22Rv1 (cell line): ENCODE data around the gene CAMK2D.
"Not testable (repeated sequence)": the region's sequence is repeated elsewhere in the genome, so short reads cannot be mapped to it uniquely, and the experiment has no call there.

Source experiments
- H3K27ac ChIP-seq: fragments of 450-650 bp; 2 replicates; pipeline ENCODE4 v1.5.1; 2017
- ZFX ChIP-seq: fragments of 450-650 bp; IDR thresholded peaks from 2 replicates; pipeline ENCODE4 v1.6.1; 2017; ENCODE audit warnings: antibody characterized with exemption, borderline replicate concordance
- TF ChIP-seq, protein P1 (sequence below): fragments of 450-650 bp; IDR thresholded peaks from 2 replicates; pipeline ENCODE4 v1.5.1; 2017; ENCODE audit warnings: mild to moderate bottlenecking

Gene CAMK2D

DNA sequence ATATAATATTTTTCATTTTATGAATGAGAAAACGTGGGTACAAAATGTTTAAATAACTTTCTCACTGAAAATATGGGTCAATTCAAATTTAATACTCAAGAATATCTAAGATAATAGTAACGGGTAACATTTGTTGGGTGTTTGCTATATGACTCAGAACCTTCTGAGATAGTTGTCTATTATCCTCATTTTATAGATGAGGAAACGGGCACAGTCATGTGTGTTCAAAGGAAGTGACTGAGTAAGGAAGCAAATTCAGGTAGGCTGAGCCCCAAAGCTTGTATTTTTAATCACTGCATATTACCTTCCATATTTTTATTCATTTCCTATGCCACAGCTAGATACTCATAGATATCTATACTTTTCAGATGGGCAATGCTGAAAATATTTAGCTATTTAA is 12.2 kb upstream of the CAMK2D start:
- TF ChIP-seq ZFX = no peak
- TF ChIP-seq, protein P1, sequence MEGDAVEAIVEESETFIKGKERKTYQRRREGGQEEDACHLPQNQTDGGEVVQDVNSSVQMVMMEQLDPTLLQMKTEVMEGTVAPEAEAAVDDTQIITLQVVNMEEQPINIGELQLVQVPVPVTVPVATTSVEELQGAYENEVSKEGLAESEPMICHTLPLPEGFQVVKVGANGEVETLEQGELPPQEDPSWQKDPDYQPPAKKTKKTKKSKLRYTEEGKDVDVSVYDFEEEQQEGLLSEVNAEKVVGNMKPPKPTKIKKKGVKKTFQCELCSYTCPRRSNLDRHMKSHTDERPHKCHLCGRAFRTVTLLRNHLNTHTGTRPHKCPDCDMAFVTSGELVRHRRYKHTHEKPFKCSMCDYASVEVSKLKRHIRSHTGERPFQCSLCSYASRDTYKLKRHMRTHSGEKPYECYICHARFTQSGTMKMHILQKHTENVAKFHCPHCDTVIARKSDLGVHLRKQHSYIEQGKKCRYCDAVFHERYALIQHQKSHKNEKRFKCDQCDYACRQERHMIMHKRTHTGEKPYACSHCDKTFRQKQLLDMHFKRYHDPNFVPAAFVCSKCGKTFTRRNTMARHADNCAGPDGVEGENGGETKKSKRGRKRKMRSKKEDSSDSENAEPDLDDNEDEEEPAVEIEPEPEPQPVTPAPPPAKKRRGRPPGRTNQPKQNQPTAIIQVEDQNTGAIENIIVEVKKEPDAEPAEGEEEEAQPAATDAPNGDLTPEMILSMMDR = no peak
- H3K27ac ChIP-seq = no peak overlapping the region

DNA sequence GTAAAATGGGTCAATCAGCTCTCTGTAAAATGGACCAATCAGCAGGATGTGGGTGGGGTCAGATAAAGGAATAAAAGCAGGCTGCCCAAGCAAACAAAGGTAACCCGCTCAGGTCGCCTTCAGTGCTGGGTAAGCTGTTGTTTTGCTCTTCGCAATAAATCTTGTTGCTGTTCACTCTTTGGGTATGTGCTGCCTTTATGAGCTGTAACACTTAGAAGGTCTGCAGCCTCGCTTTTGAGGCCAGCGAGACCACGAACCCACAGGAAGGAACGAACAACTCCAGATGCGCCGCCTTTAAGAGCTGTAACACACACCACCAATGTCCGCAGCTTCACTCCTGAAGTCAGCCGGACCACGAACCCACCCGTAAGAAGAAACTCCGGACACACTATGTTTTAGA is 11.5 kb upstream of the CAMK2D start:
- no peak overlapping the region for H3K27ac ChIP-seq

DNA sequence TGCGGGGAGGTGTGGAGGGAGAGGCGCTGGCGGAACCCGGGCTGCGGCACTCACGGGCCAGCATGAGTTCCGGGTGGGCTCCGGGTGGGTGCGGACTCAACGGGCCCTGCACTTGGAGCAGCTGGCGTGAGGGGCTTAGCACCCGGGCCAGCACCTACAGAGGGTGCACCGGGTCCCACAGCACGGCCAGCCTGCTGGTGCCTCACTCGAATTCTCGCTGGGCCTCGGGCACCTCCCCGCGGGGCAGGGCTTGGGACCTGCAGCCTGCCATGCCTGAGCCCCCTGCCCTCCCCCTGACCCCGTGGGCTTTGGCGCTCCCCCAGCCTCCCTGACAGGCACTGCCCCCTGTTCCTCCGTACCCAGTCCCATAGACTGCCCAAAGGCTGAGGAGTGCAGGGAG is 10.8 kb upstream of the CAMK2D start:
- TF ChIP-seq, protein P1 = no peak
- no peak for TF ChIP-seq ZFX

More for the DNA sequence above, 11.5 kb upstream of the CAMK2D start:
- no peak for TF ChIP-seq ZFX
- TF ChIP-seq, protein P1 = no peak

DNA sequence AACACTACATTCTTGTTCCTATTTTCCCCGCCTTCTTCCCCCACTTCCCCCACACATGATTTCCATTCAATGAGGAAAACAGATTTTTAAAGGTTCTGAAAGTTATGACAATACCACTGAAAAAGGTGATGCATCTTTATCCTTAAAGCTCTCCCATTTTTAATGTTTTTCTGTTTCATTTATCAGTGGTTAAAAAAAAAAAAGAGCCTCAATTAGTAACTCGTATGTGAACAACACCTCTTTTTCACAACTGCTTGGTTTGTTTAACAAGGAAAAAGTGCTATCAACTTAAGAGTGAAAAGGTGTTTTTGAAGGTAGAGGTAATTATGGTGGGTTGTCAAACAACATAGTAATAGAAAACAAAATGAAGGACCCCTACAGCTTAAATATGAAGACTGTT is 8.2 kb upstream of the CAMK2D start:
- H3K27ac ChIP-seq = no peak overlapping the region
- TF ChIP-seq ZFX = no peak

More for the DNA sequence above, 10.8 kb upstream of the CAMK2D start:
- H3K27ac ChIP-seq = no peak overlapping the region

DNA sequence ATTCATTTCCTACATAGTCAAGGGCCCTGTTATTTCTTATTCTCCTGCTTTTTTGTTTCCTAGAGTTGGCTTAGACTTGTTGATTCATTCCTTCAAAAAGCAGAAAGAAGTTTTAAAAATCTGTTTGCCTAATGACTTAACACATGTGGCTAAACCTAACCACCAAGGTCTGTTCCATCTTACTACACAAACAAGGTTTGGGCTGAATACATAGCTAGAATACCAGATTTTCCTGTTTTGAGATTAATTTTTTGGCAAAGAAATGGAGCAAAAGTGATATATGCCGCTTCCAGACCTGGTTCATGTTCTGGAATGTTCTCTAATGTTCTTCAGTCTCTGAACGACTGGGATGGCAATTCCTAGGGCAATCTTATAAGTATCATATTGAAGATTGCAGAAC is 7.4 kb upstream of the CAMK2D start:
- H3K27ac ChIP-seq = no peak overlapping the region
- TF ChIP-seq ZFX = no peak
- TF ChIP-seq, protein P1 = no peak

DNA sequence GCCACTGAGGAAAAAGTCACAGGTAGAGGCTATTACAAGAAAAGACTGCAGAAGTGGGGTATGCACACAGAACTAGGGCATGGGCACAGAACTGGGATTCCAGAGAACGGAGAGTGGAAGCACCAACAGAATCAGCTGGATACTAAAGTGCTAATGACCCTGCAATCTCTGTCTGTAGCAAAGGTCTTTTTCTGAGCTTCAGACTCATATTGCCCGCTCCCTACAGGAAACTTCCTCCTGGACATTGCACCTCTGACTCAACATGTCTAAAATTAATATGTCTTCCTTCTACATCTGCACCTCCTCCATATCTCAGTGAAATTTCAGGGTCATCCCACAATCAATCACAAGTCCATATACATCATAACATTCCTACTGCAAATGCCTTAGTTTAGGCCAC is 5.3 kb upstream of the CAMK2D start:
- TF ChIP-seq, protein P1 = no peak
- TF ChIP-seq ZFX = no peak
- H3K27ac ChIP-seq = no peak overlapping the region

DNA sequence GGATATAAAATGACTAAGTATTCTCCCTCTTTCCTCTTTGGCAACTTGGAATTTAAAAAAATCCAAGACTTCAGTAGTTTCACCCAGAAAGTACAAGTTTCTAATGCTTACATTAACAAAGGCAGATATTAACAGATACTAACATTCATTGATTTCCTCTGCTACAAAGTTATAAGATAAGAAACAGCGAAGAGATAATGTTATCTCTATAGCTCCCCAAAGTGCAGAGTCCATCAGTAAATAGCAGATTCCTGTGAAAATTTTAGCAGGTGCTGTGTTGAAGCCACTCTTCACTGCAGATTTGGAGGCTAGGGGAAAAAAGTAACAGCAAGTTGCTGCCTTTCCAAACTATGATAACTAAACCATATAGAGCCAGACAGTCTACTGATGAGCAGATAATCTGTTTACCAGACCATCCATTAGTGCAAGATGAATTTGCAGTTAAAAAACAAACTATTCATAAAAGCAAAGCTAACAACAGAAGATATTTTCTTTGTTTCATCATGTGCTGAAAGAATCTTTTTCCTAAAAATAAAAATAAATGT is 3.3 kb upstream of the CAMK2D start:
- TF ChIP-seq ZFX = no peak
- TF ChIP-seq, protein P1 = no peak
- no peak overlapping the region for H3K27ac ChIP-seq

DNA sequence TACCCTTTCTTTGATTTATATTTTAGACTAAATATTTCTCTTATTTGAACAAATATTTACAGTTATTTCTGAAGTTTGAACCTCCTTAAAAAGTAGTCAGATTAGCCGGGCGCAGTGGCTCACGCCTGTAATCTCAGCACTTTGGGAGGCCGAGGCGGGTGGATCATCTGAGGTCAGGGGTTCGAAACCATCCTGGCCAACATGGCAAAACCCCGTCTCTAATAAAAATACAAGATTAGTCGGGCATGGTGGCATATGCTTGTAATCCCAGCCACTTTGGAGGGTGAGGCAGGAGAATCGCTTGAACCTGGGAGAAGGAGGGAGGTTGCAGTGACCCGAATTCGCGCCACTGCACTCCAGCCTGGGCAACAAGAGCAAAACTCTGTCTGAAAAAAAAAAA is 2.4 kb upstream of the CAMK2D start:
- not testable (repeated sequence) for H3K27ac ChIP-seq

DNA sequence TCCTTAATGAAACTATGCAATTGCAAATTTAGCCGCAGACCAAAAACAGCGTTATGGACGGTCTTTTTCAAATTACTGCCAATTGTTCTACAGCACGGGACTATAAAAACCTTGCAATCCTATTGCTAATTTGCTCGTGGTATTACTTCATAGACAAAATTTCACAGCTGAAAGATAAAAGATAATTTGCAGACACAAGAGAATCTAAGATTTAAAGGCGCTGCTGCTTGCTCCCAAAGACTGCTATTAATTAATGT is 1.4 kb upstream of the CAMK2D start:
- peak overlapping the region; percentile 100 for H3K27ac ChIP-seq
- no peak for TF ChIP-seq ZFX
